Activated CD4-positive, alpha-beta T cell treated with anti-CD3 and anti-CD28 coated beads for 36 hours (primary cell): Measurements from ENCODE around the gene GRIK2. TPM values are rescaled to one million over a fixed set of nuclear protein-coding genes. Genes with fewer than 3 reads are reported as not detected.

Experiments used
- ATAC-seq: fragments of 200-7000 bp; cut with Tn5 transposase; one replicate; pipeline ENCODE4 v1.10.0; 2021; ENCODE audit warnings: mild to moderate bottlenecking, moderate library complexity
- CTCF ChIA-PET: fragments of 350-600 bp; sonication (Branson Sonifier 250); formaldehyde crosslinking; loops from one replicate; lab custom pipeline; 2021; ENCODE audit warnings: antibody characterized with exemption; lab: Charles Lee
- POLR2A ChIA-PET: fragments of 350-600 bp; sonication (Branson Sonifier 250); formaldehyde crosslinking; loops from one replicate; lab custom pipeline; 2021; ENCODE audit warnings: antibody characterized with exemption, inconsistent platforms; lab: Charles Lee
- DNase-seq: peaks from one replicate; pipeline ENCODE4 v3.0.0-alpha.2; 2020
- H3K27ac Mint-ChIP-seq: one replicate; pipeline ENCODE4 v1.8.0; 2021; ENCODE audit warnings: mixed read lengths
- H3K27me3 Mint-ChIP-seq: one replicate; pipeline ENCODE4 v1.8.0; 2021; ENCODE audit warnings: mixed read lengths
- H3K36me3 Mint-ChIP-seq: one replicate; pipeline ENCODE4 v1.8.0; 2021; ENCODE audit warnings: low read depth, mixed read lengths
- H3K4me1 Mint-ChIP-seq: one replicate; pipeline ENCODE4 v1.8.0; 2021; ENCODE audit warnings: mixed read lengths
- H3K4me3 Mint-ChIP-seq: one replicate; pipeline ENCODE4 v1.8.0; 2021; ENCODE audit warnings: mild to moderate bottlenecking, moderate library complexity, mixed read lengths
- H3K9me3 Mint-ChIP-seq: one replicate; pipeline ENCODE4 v1.8.0; 2021; ENCODE audit warnings: low read depth, mixed read lengths
- intact Hi-C, 2 experiments: fragments of 100-400 bp; cut with DNase I in 1 of 2; cut with micrococcal nuclease in 1 of 2; formaldehyde crosslinking; loops; one replicate each; pipeline versions ENCODE4 v1.14.2 to v1.15.1; 2022 to 2024; cut with DNase I, micrococcal nuclease
- total RNA-seq, 2 experiments: library from RNA; stranded (reverse); gene quantifications; one replicate each; pipeline ENCODE4 v1.2.3, GENCODE V29; 2021

Gene GRIK2
- total RNA-seq, 2 experiments from 2014 or later = not detected

DNA sequence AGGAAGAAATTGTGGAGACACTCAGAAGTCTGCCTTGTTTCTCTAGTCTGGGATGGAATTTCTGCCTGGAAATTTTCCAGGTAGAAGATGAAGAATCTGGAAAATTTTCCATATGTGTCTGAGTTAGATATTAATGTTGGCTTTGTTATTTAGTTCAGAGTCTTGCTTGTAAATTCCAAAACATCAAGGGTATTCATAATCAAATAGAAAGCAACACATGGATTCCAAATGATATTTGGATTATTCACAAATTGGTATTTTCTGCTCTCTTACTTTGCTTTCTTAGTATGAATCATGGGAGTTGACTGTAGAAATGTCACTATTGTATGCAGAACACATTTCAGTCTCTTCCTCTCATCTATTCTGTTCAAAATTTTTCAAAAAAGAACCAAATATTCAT, 116.0 kb downstream of the GRIK2 start:
- no peak overlapping the region for H3K4me3 Mint-ChIP-seq
- peaks cover 1% of the 10 kb centered on the region for H3K9me3 Mint-ChIP-seq
- no peaks in the 10 kb centered on the region for H3K27me3 Mint-ChIP-seq
- POLR2A ChIA-PET = no interaction called here
- ATAC-seq (no peak), DNase-seq (no peak)
- CTCF ChIA-PET = no interaction called here
- no peaks in the 10 kb centered on the region for H3K4me1 Mint-ChIP-seq
- intact Hi-C loops = no loop called here
- no peak overlapping the region for H3K27ac Mint-ChIP-seq
- no peaks in the 10 kb centered on the region for H3K36me3 Mint-ChIP-seq

DNA sequence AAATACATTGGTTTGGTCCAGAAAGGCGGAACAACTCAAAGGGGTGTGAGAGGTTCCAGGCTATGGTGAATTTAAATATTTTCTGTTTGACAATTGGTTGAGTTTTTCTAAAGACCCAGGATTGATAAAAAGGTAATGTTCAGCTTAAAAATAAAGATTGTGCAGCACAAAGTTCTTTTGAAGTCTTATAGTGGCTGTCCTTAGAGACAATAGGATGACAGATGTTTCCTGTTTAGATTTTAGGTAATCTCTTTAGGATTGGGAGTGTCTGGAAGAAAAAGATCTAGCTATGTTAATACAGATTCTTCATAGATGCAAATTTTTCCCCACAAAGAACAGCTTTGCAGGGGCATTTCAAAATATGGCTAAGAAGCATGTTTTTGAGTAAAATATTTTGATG, 119.7 kb downstream of the GRIK2 start:
- ChIA-PET CTCF (no interaction called here), POLR2A (no interaction called here)
- intact Hi-C loops = no loop called here
- Mint-ChIP-seq H3K27ac (no peak overlapping the region), H3K9me3 (peaks cover 3% of the 10 kb centered on the region), H3K4me1 (no peaks in the 10 kb centered on the region), H3K36me3 (no peaks in the 10 kb centered on the region), H3K27me3 (no peaks in the 10 kb centered on the region), H3K4me3 (no peak overlapping the region)
- DNase-seq (no peak), ATAC-seq (no peak)

DNA sequence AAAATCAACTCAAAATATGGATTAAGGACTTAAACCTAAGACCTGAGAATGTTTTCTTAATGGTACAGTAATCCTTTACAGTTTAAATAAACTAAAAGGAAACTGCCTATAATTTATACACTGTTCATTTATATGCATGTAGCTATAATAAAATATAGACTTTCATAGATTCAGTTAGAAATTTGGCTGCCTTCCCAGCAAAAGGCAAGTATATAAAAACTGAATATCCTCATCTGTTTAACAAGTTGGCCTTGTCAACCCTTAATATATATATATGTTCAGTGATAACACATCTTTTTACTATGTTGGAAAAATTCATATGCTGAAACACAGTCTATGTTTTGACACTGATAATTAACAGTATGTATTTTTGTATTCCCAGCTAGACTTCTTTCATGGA, 123.1 kb downstream of the GRIK2 start:
- intact Hi-C loops = no loop called here
- Mint-ChIP-seq H3K4me1 (no peaks in the 10 kb centered on the region), H3K36me3 (no peaks in the 10 kb centered on the region), H3K4me3 (no peak overlapping the region), H3K27ac (no peak overlapping the region), H3K9me3 (peaks cover 2% of the 10 kb centered on the region), H3K27me3 (no peaks in the 10 kb centered on the region)
- POLR2A ChIA-PET = no interaction called here
- CTCF ChIA-PET = interaction anchor here (0.5 kb wide), 1 partner anchor 141 kb away, joined by 3 read pairs; no protein-coding TSS in a partner anchor
- no peak for DNase-seq
- no peak for ATAC-seq

DNA sequence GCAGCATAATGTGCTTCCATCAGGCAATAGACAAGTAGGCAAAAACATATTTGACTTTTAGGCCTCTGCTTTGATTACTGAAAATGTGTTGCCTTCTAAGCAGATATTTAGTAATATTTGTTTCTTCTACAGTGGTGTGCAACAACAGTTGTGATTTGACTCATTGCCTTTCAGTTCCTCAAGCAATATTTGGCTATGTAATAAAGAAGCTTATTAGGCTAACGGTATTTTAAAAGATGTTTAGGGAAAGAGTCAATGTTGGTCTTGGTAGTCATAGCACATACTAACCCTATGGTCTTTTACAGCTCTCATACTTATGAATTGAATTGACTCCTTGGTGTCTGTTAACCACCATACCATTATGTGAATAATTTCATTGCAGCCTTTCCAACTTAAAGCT, 124.1 kb downstream of the GRIK2 start:
- Mint-ChIP-seq H3K4me1 (no peaks in the 10 kb centered on the region), H3K36me3 (no peaks in the 10 kb centered on the region), H3K9me3 (peaks cover 2% of the 10 kb centered on the region), H3K27ac (no peak overlapping the region), H3K4me3 (no peak overlapping the region), H3K27me3 (no peaks in the 10 kb centered on the region)
- CTCF ChIA-PET = no interaction called here
- ATAC-seq (no peak), DNase-seq (no peak)
- POLR2A ChIA-PET = no interaction called here
- intact Hi-C loops = no loop called here

DNA sequence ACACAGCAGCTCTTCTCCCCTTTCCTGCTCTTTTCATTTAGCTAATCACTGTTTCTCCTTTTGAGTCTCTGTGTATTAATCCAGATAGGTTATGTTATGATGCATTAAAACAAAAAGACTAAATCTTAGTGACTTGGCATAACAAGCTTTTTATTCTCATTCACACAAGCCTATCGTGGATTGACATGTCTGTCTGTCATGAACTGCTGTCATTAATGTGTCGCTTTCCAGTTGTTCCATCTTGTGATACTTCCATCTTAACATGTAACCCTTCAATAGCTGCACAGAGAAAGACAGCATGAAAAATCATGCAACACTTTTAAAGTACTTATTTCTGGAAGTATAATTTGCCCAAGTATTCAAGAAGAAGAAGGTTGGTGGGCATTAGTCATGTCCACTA, 128.7 kb downstream of the GRIK2 start:
- H3K36me3 Mint-ChIP-seq = no peaks in the 10 kb centered on the region
- ChIA-PET CTCF (interaction anchor here (0.9 kb wide), 1 partner anchor 8 kb away, joined by 3 read pairs; no protein-coding TSS in a partner anchor), POLR2A (no interaction called here)
- no peak overlapping the region for H3K4me3 Mint-ChIP-seq
- DNase-seq (no peak), ATAC-seq (no peak)
- intact Hi-C loops = no loop called here
- H3K9me3 Mint-ChIP-seq = no peaks in the 10 kb centered on the region
- H3K27ac Mint-ChIP-seq = no peak overlapping the region
- no peaks in the 10 kb centered on the region for H3K4me1 Mint-ChIP-seq
- H3K27me3 Mint-ChIP-seq = no peaks in the 10 kb centered on the region

DNA sequence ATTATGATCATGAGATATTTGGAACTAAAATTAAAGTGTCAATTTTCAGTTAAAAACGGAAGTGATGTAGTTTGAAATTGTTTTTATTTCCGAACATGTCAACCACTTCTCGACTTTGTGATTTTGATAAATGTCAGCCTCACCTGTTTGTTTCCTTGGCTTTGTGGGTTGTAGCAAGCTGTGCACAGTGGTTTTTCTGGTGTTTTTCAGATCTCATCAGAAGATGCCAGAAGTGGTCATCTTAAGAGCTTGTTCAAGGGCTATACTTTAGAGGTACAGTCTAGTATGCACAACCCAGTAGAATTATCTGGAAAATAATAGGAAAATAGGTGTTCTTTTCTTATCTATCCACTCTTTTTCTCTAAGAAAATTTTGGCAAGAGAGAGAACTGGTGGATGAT, 134.0 kb downstream of the GRIK2 start:
- intact Hi-C loops = no loop called here
- Mint-ChIP-seq H3K27ac (no peak overlapping the region), H3K36me3 (no peaks in the 10 kb centered on the region), H3K27me3 (no peaks in the 10 kb centered on the region), H3K4me3 (no peak overlapping the region), H3K4me1 (no peaks in the 10 kb centered on the region), H3K9me3 (no peaks in the 10 kb centered on the region)
- ATAC-seq (no peak), DNase-seq (no peak)
- ChIA-PET CTCF (interaction anchor here (0.9 kb wide), 1 partner anchor 20 kb away, joined by 3 read pairs; no protein-coding TSS in a partner anchor), POLR2A (no interaction called here)

DNA sequence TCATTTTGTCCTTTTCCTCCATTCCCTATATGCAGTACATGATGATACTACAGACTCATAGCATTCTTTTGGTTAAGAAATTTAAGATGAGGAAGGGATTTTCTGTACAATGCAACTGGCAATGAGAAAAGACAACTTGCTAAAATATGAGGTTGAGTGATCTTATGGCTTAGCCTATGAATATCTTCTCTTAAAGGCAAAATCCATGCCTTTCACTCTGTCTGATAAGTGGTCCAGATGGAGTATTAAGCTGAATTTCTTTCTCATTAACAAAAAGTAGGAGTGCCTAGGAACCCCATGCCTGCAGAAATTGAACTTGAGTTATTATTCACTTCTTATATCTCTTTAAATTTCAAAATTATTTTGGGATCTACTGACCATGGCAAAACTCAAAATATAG, 135.3 kb downstream of the GRIK2 start:
- intact Hi-C loops = no loop called here
- Mint-ChIP-seq H3K27me3 (no peaks in the 10 kb centered on the region), H3K4me3 (no peak overlapping the region), H3K36me3 (no peaks in the 10 kb centered on the region), H3K9me3 (no peaks in the 10 kb centered on the region), H3K27ac (no peak overlapping the region), H3K4me1 (no peaks in the 10 kb centered on the region)
- ChIA-PET CTCF (no interaction called here), POLR2A (no interaction called here)
- no peak for DNase-seq
- no peak for ATAC-seq

DNA sequence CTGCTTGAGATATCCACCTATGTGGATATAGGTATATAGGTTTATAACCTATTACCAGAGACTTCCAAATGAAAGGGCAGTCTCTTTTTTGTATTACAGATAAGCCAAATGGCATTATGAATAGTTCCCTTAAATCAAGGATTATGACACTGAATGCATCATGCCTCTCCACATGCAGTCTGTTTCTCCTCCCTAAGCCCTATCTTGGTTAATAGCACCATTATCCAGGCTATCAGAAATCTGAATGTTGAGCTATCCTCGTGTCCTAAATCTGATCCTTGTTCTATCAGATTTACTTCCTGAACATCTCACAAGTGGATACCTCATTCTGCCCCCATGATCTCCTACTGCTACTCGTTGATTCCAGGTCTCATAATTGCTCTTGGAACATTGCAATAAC, 138.0 kb downstream of the GRIK2 start:
- Mint-ChIP-seq H3K36me3 (no peaks in the 10 kb centered on the region), H3K27me3 (no peaks in the 10 kb centered on the region), H3K9me3 (no peaks in the 10 kb centered on the region), H3K4me3 (no peak overlapping the region), H3K27ac (no peak overlapping the region), H3K4me1 (no peaks in the 10 kb centered on the region)
- POLR2A ChIA-PET = no interaction called here
- intact Hi-C loops = no loop called here
- DNase-seq (no peak), ATAC-seq (no peak)
- CTCF ChIA-PET = no interaction called here

DNA sequence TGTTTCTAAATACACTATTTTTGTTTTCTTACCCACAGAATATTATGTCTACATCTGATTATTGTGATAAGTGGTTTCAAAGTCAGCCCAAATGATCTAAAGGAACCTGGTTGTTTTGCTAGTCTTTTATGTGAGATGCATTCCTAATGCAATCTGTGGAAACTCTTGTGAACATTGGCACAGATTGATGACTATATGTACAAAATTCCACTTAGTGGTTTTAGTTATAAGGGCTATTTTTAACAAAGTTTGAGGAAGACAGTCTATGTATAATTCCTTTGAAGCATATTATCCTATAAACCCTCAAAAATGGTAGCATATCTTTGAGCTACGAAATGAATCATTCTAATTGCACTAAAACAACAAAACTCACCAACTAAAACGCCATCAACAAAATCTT, 140.9 kb downstream of the GRIK2 start:
- no peak for ATAC-seq
- ChIA-PET CTCF (no interaction called here), POLR2A (no interaction called here)
- Mint-ChIP-seq H3K4me3 (no peak overlapping the region), H3K27me3 (no peaks in the 10 kb centered on the region), H3K36me3 (no peaks in the 10 kb centered on the region), H3K27ac (no peak overlapping the region), H3K4me1 (no peaks in the 10 kb centered on the region), H3K9me3 (no peaks in the 10 kb centered on the region)
- DNase-seq = no peak
- intact Hi-C loops = no loop called here

DNA sequence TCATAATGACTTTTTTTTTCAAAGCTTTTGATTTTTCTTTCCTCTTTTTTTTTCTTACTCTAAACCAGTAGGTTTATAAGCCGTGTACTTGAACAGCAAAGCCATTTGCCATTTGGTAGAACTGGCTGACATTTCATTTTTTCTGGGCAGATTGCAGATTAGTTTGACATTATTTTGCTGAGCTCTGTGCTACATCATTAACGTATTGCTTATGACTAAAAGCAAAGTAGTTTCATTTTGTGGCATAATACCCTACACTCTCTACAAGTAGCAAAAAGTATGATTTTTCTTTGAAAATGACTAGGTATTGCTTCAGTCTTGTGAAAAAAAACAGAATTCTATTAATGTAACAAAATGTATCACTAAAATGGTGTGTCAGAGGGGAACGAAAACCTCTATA, 141.3 kb downstream of the GRIK2 start:
- ChIA-PET POLR2A (no interaction called here), CTCF (no interaction called here)
- ATAC-seq (no peak), DNase-seq (no peak)
- H3K4me1 Mint-ChIP-seq = no peaks in the 10 kb centered on the region
- no peaks in the 10 kb centered on the region for H3K9me3 Mint-ChIP-seq
- intact Hi-C loops = no loop called here
- no peak overlapping the region for H3K27ac Mint-ChIP-seq
- no peak overlapping the region for H3K4me3 Mint-ChIP-seq
- H3K36me3 Mint-ChIP-seq = no peaks in the 10 kb centered on the region
- H3K27me3 Mint-ChIP-seq = no peaks in the 10 kb centered on the region

DNA sequence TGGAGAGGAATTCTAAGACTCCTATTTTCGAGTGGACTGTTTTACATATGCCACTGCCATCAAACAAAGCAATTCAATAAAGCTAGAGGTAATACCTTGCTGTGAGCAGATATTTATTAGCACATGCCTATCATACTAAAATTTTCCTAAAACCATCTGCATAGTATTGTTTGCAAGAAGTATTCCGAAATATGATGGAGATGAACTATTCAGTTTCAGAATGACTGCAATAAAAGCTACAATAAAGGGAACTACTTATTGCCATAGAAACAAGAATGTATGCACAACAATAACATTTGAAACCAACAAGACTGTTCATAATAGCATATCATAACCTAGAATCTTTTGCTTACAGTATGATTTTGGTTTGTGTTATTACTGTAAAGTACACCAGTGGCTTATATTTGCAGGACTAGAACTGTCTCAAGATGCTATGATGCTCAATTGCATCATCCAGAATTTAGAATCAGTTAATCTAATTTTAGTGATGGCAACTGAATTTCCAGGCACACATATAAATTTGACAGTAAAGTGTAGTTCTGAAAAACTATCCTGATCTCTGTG, 144.3 kb downstream of the GRIK2 start:
- Mint-ChIP-seq H3K36me3 (no peaks in the 10 kb centered on the region), H3K27me3 (no peaks in the 10 kb centered on the region), H3K4me3 (no peak overlapping the region), H3K9me3 (no peaks in the 10 kb centered on the region), H3K27ac (no peak overlapping the region), H3K4me1 (no peaks in the 10 kb centered on the region)
- CTCF ChIA-PET = no interaction called here
- intact Hi-C loops = no loop called here
- DNase-seq (no peak), ATAC-seq (no peak)
- POLR2A ChIA-PET = no interaction called here

DNA sequence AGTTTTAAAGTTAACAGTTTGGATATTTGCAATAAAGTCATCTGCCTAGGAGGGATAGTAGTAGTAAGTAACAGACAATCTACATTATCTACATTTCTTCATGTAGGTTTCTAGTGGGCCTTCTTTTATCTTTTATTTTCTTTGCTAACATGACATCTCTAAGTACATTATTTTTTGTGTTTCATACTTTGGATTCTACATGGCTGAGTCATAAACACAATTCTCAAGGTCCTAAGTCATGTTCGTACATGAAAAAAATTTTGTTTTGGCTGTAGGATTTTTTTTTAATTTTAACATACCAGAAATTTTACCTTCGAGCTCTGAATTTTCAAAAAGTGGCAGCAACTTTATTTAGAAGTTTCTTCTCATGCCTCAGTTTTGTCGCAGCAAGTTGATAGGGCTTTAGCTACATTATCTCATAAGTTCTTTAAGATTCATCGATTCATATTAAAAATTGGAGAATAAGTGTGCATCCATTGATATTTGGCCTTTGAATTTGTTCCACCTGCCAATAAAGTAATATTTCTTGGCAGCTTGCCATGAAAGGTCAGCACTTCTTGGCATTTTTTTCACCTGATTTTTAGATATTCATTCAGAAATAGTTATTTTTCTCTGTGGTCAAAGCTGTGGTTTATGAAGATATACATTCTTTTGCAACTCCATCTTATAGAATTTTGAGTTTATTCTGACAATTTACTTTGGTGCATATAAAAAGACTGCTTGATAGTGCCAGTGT, 146.2 kb downstream of the GRIK2 start:
- Mint-ChIP-seq H3K4me3 (no peak overlapping the region), H3K4me1 (no peaks in the 10 kb centered on the region), H3K36me3 (no peaks in the 10 kb centered on the region), H3K27ac (no peak overlapping the region), H3K27me3 (no peaks in the 10 kb centered on the region), H3K9me3 (no peaks in the 10 kb centered on the region)
- intact Hi-C loops = no loop called here
- ChIA-PET POLR2A (no interaction called here), CTCF (no interaction called here)
- DNase-seq = no peak
- ATAC-seq = no peak
